GM19043 (cell line): Measurements from ENCODE around the gene DDX31.

ENCODE experiments used
- ATAC-seq: cut with Tn5 transposase; IDR thresholded peaks from one replicate; pipeline ENCODE4 v1.9.1; 2021; ENCODE audit warnings: low read depth; ENCODE audit not compliant: unreplicated experiment

DDX31 gene

DNA sequence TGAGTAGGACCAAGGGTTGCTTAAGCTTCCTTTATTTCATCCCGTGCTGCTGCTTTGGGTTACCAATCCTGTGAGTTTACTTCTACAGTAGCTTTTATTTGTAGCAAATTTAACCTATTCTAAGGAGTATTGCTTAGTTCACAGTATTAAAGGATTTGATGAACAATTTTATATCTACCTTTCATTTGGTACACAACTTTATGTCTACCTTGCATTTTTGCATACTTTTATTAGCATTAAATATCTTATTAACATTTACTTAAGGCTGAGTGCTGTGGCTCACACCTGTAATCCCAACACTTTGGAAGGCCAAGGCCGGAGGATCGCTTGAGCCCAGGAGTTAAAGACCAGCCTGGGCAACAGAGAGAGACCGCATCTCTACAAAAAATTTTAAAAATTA is 4.7 kb upstream of the DDX31 start:
- ATAC-seq = no peak

GRCh38 chr9:132673355-132673754 is 3.6 kb upstream of the DDX31 start:
- ATAC-seq = no peak

DNA sequence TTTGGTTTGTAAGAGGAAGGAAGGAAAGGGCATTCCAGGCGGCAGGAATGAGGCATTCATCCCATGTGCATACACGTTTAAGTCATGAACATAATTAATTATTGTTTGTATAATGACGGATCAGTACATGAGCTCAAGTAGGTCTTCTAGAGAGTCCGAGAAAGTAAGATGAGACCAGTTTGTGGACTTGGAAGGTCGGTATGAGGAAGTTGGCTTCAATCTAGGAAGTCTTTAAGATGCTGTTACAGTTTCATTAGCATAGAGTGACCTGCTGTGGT is 2.6 kb upstream of the DDX31 start:
- no peak for ATAC-seq

DNA sequence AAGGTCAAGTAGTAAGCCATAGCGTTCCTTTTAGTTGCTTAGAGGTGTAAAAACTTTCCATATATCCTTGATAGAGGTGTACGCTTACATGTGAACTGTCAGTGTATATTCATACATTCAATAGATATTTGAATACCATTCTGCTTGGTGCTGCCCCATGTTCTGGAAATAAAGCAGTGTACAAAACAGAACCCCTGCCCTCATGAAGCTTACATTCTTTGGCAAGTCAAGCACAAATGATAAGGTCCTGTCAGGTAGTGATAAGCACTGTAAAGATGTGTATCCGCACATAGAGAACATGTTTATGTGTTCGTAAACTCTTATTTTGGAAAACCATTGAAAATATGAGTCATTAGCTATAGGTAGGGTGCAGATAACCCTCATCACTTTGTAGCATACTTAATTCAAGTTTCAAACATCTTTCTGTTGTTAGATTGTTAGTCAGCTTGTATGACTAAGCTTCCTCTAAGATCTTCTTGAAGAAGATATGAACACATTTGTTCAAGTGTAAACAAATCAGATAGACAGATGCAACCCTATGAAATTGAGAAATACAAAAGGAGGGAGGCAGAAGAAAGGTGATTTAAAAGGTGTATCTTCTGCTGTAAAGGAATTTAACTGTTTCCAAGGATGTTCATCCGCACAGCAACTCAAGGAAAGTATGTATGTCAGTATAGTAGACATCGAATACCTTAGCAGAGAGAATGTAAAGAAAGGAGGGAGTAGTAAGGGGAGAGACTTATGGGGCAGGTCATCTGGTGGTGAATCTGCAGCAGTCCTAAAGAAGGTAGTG is 2.0 kb upstream of the DDX31 start:
- no peak for ATAC-seq

DNA sequence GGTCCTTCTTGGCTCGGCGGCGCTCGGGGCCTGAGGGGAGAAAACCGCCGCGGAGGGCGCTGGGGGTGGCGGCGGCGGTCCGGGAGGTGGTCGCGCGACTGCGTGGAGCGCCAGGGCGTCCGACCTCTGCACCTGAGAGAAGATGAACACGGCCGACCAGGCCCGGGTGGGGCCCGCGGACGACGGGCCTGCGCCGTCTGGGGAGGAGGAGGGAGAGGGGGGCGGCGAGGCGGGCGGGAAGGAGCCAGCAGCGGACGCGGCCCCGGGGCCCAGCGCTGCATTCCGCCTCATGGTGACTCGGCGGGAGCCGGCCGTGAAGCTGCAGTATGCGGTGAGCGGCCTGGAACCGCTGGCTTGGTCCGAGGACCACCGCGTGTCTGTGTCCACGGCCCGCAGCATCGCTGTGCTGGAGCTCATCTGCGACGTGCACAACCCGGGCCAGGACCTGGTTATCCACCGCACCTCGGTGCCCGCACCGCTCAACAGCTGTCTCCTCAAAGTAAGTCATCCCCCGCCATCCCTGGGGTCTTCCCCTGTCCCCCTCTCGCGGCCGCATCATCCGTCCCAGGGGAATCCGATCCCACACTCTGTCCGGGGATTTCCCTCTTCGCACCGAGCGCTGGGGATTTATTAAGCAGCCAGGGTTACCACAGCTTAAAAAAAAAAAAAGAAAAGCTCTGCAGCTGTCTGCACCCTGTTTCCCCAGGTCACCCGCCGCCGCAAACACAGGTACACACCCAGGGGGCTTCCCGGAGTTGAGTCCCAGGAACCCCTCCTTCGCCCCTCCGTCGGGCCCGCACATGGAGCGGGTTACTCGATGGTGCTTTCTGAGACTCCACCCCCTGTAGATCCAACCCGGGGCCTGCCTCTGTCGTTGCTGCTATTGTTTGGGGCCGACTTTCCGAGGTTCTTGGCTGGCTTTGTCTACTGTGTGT is 941 bp upstream of the DDX31 start, which contains the start of gene GTF3C4:
TSS of gene GTF3C4 (plus strand) at position 8 of the 935 bp plus-strand sequence. CDS start at position 143, 135 bp downstream.
- ATAC-seq = peak; percentile 44

DNA sequence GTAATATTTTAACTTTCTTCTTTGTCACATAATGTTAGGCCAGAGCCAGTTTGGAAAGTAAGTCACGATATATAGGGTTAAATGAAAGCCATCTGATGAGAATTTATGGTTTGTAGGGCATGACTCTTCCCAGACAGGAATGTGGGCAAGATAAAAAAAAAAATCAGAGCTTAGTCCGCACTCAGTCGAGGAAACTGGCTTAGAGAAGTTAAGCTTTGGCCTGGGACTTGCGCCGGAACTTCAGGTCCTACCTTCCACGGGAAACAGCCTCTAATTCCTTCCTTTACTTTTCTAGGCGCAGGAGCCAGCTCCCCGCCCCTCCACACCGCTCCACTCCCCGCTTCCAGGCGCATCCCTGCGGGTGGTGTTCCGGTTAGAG is 475 bp downstream of the DDX31 start:
- no peak for ATAC-seq

DNA sequence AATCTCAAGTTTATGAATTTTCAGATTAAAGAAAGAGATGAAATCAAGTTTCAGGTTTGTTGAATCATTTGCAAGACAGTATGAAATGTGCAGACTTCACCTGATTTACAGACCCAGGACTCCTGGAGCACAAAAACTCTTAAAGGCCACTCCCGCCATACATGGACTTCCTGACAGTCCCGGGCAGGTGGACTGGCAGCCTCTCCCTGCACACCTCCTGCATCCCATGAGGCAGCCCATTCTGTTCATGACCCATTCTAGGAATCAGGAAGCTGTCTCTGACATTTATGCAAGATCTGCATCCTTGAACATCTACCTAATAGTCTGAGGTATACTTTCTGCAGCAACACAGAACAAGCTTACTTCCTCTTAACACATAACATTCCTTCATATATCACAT is 5.9 kb downstream of the DDX31 start:
- no peak for ATAC-seq

DNA sequence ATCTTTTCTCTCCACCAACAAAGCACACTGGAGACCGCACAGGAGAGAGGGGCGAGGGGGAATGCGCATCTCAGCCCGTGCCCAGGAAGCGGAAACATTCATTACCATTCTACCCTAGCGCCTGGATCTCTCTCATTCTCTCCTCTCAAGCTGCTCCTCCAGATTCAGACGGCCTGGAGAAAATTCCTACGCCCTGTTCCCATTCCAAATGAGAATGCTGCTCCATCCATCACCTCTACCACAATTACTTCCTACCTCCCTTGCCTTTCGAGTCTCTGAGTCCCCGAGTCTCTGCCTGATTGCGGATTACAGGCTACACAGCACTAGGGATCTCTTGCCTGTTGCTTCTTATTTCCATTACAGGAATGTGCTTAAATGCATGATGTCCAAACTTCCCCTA is 6.7 kb downstream of the DDX31 start:
- no peak for ATAC-seq

- no peak for ATAC-seq
These were observed 7.4 kb downstream of the DDX31 start for GRCh38 chr9:132662152-132662945.

DNA sequence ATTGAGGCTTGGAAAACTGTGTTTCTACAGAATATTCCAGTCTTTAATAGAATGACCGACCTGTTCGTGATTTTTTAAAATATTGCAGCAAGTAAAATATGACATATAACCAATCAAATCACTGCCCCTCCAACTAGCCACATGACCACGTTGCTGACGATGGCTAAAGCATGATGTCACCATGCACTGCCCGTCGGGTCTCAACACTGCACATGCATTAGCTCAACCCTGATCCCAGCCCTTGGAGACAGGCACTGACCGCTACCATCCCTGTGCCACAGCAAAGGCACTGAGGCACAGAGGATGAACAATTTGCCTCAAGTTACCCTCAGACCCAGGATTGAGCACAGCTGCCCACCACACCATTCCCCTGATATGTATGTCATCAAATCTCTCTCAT is 13.5 kb downstream of the DDX31 start:
- no peak for ATAC-seq

DNA sequence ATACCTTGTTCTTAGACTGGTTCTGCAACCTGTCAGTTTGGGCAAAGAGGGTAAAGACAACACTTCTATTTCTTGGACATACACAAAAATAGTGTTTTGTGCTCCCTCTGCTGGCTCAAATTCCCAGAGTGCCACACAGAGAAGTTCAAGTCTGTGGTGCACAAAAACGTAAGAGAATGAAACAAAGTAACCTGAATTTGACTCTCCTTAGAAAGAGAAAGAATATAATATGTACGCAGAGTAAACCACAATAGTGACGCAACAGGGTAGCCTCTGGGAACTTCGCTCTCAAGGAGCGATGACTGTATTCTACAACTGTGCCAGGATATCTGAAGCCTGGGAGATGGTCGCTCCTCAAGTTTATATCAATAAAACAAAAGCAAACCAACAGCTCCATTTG is 18.5 kb downstream of the DDX31 start:
- ATAC-seq = no peak

DNA sequence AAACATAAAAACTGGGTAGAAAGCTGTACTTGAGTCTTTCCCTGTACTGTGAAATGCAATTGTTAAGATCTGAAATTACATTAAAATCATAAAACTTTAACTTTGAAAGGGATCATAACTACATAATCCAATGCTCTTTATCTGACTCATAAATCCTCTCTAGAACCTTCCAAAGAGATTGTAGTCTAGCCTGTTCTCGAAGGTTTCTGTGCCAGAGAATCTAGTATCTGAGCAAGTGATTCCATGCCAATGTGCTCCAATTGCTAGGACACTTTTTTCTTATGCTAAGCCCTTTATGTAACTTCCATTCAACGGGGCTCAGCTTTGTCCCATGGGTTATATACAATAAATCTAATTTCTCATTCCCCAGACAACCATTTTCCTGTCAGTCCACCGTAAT is 21.1 kb downstream of the DDX31 start:
- ATAC-seq = no peak

GRCh38 chr9:132648283-132648682 is 21.5 kb downstream of the DDX31 start:
- ATAC-seq = no peak

DNA sequence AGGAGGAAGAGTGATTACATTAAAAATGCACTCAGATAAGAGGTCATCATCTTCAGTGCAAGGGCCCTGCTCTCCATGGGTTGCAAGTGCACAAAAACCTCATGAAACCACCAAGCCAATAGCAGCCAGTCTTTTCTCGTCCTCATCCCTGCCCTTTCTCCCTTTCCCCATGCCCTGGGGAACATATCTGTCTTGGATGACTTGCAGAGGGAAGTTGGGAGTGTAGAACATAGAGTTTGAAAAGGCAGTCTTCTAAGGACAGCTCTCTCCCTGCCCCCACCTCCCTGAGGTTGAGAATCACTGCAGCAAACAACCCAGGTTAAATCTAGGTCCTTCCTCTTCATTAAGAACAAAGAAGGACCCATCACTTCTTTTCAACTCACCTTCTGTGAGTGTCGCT is 22.0 kb downstream of the DDX31 start:
- no peak for ATAC-seq

DNA sequence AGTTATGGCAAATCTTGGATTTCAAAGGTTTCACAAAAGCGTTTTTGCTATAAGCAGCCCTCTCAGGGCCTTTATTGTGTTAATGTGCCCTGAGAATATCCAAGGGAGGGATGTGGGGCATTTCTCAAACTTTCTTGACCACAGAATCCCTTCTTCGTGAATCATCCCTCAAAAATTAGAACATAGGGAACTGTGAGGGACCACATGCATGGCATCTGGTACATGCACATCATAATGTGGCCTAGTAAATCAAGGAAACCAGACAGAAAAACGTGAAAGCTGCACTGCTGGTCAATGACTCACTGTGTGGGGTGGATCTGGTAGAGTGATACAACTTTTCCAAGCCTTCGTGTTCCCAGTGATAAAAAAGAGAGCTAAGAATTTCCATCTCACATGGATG is 22.4 kb downstream of the DDX31 start:
- ATAC-seq = no peak

- no peak for ATAC-seq
These were observed 23.1 kb downstream of the DDX31 start for GRCh38 chr9:132646726-132647125.

DNA sequence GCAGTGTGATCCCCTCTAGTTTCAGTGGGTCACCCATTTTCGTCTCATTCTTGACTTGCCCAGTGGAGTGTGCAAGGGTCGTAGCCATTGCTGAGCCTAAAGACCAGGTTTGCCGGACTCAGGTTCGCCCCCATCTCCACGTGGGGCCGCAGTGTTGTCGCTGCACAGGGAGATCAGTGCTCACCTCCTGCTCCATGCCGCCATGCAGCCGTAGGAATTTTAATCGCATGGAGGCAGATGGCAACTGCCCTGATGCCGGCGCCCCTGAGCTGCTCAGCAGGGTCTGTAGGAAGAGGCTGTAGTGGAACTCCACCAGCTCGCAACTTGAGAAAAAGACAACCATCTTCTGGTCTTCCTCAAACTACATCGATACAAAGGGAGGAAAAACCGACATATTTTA is 24.1 kb downstream of the DDX31 start:
- ATAC-seq = no peak

GRCh38 chr9:132645306-132645705 is 24.5 kb downstream of the DDX31 start:
- no peak for ATAC-seq

GRCh38 chr9:132644251-132644650 is 25.5 kb downstream of the DDX31 start:
- no peak for ATAC-seq

DNA sequence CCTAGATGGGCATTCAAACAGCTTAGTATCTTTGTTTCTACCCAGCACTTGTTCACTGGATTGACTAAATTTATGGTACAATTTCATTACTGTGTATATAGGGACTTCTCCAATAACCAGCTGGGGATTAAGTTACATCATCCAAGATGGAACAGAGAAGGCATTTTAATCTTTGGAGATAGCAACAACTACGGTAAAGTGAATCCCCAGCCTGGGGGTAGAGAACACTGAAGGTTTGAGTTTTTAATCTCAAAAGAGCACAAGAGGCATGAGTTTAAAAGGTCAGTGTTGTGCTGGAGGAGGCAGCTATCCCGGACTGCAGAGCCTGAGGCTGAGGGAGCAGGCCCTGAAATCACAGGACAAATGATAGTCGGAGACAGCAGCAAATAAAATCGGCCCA is 28.6 kb downstream of the DDX31 start:
- ATAC-seq = no peak

DNA sequence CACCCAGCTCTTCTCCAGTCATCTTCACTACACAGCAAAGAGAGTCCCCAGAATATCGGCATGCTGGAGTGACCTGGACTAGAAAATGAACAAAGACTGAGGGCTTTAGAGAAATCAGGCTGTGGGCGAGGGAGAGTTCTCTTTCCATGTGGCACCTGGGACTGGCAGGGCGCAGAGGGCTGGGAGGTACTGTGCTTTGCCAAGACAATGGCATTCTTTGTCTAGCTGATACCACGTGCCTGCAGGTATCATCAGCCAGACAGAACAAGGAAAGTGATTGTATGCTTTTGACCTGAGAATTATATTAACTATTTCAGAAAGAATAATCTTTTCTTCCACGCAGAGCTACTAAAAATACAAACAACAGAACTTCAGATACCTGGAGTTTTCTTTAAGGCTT is 30.5 kb downstream of the DDX31 start:
- ATAC-seq = no peak
